ENCODE results near the gene HAP1. TPM values are rescaled to one million over a fixed set of nuclear protein-coding genes. Genes with fewer than 3 reads are reported as not detected.
A peak's percentile ranks its signal among the peaks of the same experiment; 100 is the strongest.

HAP1 gene
- total RNA-seq, 1 experiment from 2014 or later = 1.2 TPM

- H3K4me1 Mint-ChIP-seq (ENCODE audit: low read depth, unreplicated experiment) = peaks cover 49% of the 10 kb centered on the region
- intact Hi-C loops (cut with micrococcal nuclease; ENCODE audit: unreplicated experiment) = no loop called here
- peak overlapping the region; percentile 99 for H3K27ac Mint-ChIP-seq (ENCODE audit: unreplicated experiment)
- H3K27me3 Mint-ChIP-seq (ENCODE audit: unreplicated experiment) = no peaks in the 10 kb centered on the region
- no peaks in the 10 kb centered on the region for H3K9me3 Mint-ChIP-seq (ENCODE audit: low read depth, unreplicated experiment)
- peak overlapping the region; percentile 86 for H3K4me3 Mint-ChIP-seq (ENCODE audit: low read depth, unreplicated experiment)
- no peak for DNase-seq
- CTCF ChIA-PET = interaction anchor here (0.6 to 4.3 kb wide), 5 partner anchors 13 to 1565 kb away, joined by 3 to 139 read pairs (median 4); no protein-coding TSS in a partner anchor
- TF ChIP-seq CTCF (IDR thresholded peaks at IDR 0.05; ENCODE audit: unreplicated experiment) = no peak
- no TSS peak for BruUV-seq (replicated peaks)
- H3K36me3 Mint-ChIP-seq (ENCODE audit: insufficient read depth, unreplicated experiment) = peaks cover 86% of the 10 kb centered on the region
Observed at GRCh38 chr17:41691031-41691777, 43.2 kb downstream of the HAP1 start.

- no TSS peak for BruUV-seq (replicated peaks)
- DNase-seq = no peak
- Mint-ChIP-seq H3K27me3 (ENCODE audit: unreplicated experiment) (no peaks in the 10 kb centered on the region), H3K9me3 (ENCODE audit: low read depth, unreplicated experiment) (peaks cover 2% of the 10 kb centered on the region), H3K4me3 (ENCODE audit: low read depth, unreplicated experiment) (peak overlapping the region; percentile 86), H3K27ac (ENCODE audit: unreplicated experiment) (peak overlapping the region; percentile 99), H3K36me3 (ENCODE audit: insufficient read depth, unreplicated experiment) (peaks cover 79% of the 10 kb centered on the region), H3K4me1 (ENCODE audit: low read depth, unreplicated experiment) (peaks cover 42% of the 10 kb centered on the region)
- CTCF ChIA-PET = interaction anchor here (1.7 to 4.3 kb wide), 4 partner anchors 13 to 155 kb away, joined by 3 to 139 read pairs (median 8); no protein-coding TSS in a partner anchor
- TF ChIP-seq CTCF (IDR thresholded peaks at IDR 0.05; ENCODE audit: unreplicated experiment) = no peak
- intact Hi-C loops (cut with micrococcal nuclease; ENCODE audit: unreplicated experiment) = no loop called here
Observed at GRCh38 chr17:41690497-41690896, 43.9 kb downstream of the HAP1 start.

- peak; percentile 87 for TF ChIP-seq CTCF (IDR thresholded peaks at IDR 0.05; ENCODE audit: unreplicated experiment)
- peaks cover 36% of the 10 kb centered on the region for H3K4me1 Mint-ChIP-seq (ENCODE audit: low read depth, unreplicated experiment)
- no peaks in the 10 kb centered on the region for H3K27me3 Mint-ChIP-seq (ENCODE audit: unreplicated experiment)
- CTCF ChIA-PET = interaction anchor here (0.5 to 4.3 kb wide), 12 partner anchors 12 to 1157 kb away, joined by 3 to 139 read pairs (median 5); partner anchors contain the start of genes DNAJC7, JUP and KLHL11
- peak; percentile 78 for DNase-seq
- BruUV-seq (replicated peaks) = TSS peak; percentile 45
- peaks cover 2% of the 10 kb centered on the region for H3K9me3 Mint-ChIP-seq (ENCODE audit: low read depth, unreplicated experiment)
- peak overlapping the region; percentile 99 for H3K27ac Mint-ChIP-seq (ENCODE audit: unreplicated experiment)
- peaks cover 71% of the 10 kb centered on the region for H3K36me3 Mint-ChIP-seq (ENCODE audit: insufficient read depth, unreplicated experiment)
- H3K4me3 Mint-ChIP-seq (ENCODE audit: low read depth, unreplicated experiment) = peak overlapping the region; percentile 86
- intact Hi-C loops (cut with micrococcal nuclease; ENCODE audit: unreplicated experiment) = no loop called here
Observed at GRCh38 chr17:41689497-41690299, 44.7 kb downstream of the HAP1 start.

GRCh38 chr17:41688641-41689496, 45.6 kb downstream of the HAP1 start, which contains the start of gene EIF1:
TSS of gene EIF1 (plus strand) at chr17:41688885. CDS start at chr17:41689039, 154 bp downstream.
- peak; percentile 100 for DNase-seq
- Mint-ChIP-seq H3K27me3 (ENCODE audit: unreplicated experiment) (no peaks in the 10 kb centered on the region), H3K4me3 (ENCODE audit: low read depth, unreplicated experiment) (peak within 1 kb of the TSS; percentile 86), H3K4me1 (ENCODE audit: low read depth, unreplicated experiment) (peaks cover 36% of the 10 kb centered on the region), H3K9me3 (ENCODE audit: low read depth, unreplicated experiment) (peaks cover 2% of the 10 kb centered on the region), H3K36me3 (ENCODE audit: insufficient read depth, unreplicated experiment) (peaks cover 63% of the 10 kb centered on the region), H3K27ac (ENCODE audit: unreplicated experiment) (peak within 1 kb of the TSS; percentile 99)
- no peak for TF ChIP-seq CTCF (IDR thresholded peaks at IDR 0.05; ENCODE audit: unreplicated experiment)
- intact Hi-C loops (cut with micrococcal nuclease; ENCODE audit: unreplicated experiment) = loop anchor here (1.0 kb wide), 1 partner anchor 10 kb away; no protein-coding TSS in a partner anchor
- no TSS peak for BruUV-seq (replicated peaks)
- CTCF ChIA-PET = interaction anchor here (0.5 to 4.3 kb wide), 22 partner anchors 7 to 1073 kb away, joined by 3 to 139 read pairs (median 5); partner anchors contain the start of genes DNAJC7, JUP, KLHL11 and KRT16
